IPS-18c (cell line): ENCODE measurements around the gene HYAL1.
"Not testable (repeated sequence)": the region's sequence is repeated elsewhere in the genome, so short reads cannot be mapped to it uniquely, and the experiment has no call there.

ENCODE experiments used
- H3K4me3 ChIP-seq: 2 replicates; pipeline ENCODE4 v1.7.0; 2013; ENCODE audit warnings: low read depth, mild to moderate bottlenecking, low read length, moderate library complexity; ENCODE audit not compliant: insufficient read depth
- H3K9me3 ChIP-seq: one replicate; pipeline ENCODE4 v1.6.1; 2013; ENCODE audit warnings: mild to moderate bottlenecking, low read length, moderate library complexity; ENCODE audit not compliant: control insufficient read depth, insufficient read depth

HYAL1 gene

DNA sequence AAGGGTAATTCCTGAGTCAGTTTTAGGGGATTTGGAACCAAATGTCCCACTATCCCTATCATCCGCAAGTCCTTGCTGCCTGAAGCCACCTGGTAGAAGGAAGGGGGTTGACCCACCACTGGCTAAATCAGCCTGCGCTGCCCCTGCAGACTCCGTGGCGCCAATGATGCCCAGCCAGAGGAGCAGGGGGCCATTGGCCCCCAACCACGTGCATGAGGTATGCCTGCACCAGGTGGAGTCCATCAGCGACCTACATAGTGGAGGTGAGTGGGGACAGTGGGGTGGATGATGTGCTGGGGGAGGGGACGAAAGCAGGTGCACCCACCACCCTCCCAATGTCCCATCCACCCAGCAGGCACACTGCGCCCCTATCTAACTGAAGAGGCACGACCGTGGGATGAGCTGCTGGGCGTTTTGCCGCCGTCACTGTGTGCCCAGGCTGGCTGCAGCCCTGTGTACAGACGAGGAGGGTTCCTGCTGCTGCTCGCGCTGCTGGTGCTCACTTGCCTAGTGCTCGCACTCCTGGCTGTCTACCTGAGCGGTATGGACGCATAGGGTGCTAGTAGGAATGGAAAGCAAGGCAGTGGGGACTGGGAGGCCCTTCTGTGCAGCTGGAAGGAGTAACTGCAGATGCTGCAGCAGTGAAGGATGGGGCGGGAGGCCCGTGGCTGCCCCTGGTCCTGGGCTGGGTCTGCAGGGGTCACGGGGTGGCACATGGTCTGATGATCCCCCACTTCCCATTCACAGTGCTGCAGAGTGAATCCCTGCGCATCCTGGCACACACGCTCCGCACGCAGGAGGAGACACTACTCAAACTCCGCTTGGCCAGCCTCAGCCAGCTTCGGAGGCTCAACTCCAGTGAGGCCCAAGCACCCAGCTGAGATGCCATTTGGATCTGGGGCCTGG, 16.8 kb downstream of the HYAL1 start:
- no peak overlapping the region for H3K4me3 ChIP-seq
- no peaks in the 10 kb centered on the region for H3K9me3 ChIP-seq

DNA sequence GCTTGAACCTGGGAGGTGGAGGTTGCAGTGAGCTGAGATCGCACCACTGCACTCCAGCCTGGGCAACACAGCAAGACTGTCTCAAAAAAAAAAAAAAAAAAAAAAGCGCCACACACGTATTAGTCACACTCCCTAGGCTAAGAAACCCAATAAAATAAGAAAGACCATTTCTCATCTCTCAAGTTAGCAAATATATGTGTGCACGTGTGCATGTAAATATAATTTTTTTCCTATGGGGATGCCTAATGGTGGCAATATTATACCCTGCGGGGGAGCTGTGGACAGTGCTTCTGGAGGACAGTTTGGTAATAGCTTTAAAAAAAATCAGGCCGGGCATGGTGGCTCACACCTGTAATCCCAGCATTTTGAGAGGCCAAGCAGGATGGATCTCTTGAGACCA, 19.3 kb downstream of the HYAL1 start:
- not testable (repeated sequence) for H3K4me3 ChIP-seq, H3K9me3 ChIP-seq

GRCh38 chr3:50279255-50280016, 23.9 kb downstream of the HYAL1 start:
- no peak overlapping the region for H3K4me3 ChIP-seq
- H3K9me3 ChIP-seq = no peaks in the 10 kb centered on the region

- Histone ChIP-seq H3K4me3 (no peak within 1 kb of the TSS), H3K9me3 (no peaks in the 10 kb centered on the region)
Observed at GRCh38 chr3:50278880-50279224, 24.5 kb downstream of the HYAL1 start, which contains the start of gene LSMEM2. LSMEM2 (plus strand) TSS chr3:50279087; CDS start chr3:50279114, 27 bp downstream.

DNA sequence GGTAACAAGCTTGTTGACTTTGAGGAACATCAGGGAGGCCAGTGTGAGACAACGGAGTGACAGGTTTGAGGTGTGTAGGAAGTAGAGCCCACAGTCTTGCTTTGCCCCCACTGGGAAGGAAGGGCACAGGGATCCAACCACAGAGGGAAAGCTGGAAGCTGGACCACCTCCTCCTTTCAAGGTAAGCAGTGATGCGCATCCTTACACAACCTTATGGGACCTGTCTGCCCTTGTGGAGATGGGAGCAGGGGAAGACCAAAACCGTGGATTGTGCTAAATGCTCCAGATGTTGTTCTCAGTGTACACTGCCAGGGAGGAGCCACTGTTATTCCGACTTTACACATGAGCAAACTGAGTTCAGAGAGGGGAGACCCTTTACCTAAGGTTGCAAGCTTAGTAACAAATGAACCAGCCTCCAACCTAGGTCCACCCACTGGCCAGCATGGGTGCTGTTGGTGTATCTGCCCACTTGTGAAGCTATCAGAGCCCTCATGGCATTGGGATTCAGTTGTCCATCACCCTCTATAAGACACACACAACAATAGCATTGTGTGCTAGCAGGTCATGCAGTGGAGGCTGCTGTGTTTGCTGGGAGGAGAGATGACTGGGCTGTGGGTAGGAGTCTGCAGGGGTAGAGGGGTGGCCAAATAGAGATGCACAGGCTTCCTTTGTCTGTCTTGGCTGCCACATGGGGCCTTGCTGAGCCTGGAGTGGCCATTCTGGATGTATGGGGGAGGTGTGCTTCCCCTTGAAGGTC, 25.1 kb downstream of the HYAL1 start:
- H3K9me3 ChIP-seq = no peaks in the 10 kb centered on the region
- H3K4me3 ChIP-seq = no peak overlapping the region

- no peak overlapping the region; the same call in 1 of the 2 replicates for H3K4me3 ChIP-seq
- no peaks in the 10 kb centered on the region for H3K9me3 ChIP-seq
Observed at GRCh38 chr3:50276762-50277101, 26.6 kb downstream of the HYAL1 start.

GRCh38 chr3:50275996-50276761, 27.2 kb downstream of the HYAL1 start:
- Histone ChIP-seq H3K4me3 (peak overlapping the region; percentile 43), H3K9me3 (no peaks in the 10 kb centered on the region)

- no peaks in the 10 kb centered on the region for H3K9me3 ChIP-seq
- H3K4me3 ChIP-seq = peak overlapping the region; percentile 43
Observed at GRCh38 chr3:50275141-50275995, 28.0 kb downstream of the HYAL1 start.

- no peak overlapping the region; the same call in 1 of the 2 replicates for H3K4me3 ChIP-seq
- no peaks in the 10 kb centered on the region for H3K9me3 ChIP-seq
Observed at GRCh38 chr3:50274371-50275104, 28.8 kb downstream of the HYAL1 start.

DNA sequence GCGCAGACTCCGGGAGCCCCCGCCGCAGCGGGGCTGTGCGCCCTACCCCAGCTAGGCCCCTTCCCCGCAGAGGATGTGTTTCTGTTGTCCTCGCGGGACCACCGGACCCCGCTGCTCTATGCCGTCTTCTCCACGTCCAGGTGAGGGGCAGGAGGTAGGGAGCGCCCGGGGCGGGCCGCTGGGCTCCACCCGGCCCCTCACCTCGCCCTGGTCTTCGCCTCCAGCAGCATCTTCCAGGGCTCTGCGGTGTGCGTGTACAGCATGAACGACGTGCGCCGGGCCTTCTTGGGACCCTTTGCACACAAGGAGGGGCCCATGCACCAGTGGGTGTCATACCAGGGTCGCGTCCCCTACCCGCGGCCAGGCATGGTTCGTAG, 29.7 kb downstream of the HYAL1 start:
- Histone ChIP-seq H3K4me3 (peak overlapping the region; percentile 31; the same call in 1 of the 2 replicates), H3K9me3 (no peaks in the 10 kb centered on the region)

DNA sequence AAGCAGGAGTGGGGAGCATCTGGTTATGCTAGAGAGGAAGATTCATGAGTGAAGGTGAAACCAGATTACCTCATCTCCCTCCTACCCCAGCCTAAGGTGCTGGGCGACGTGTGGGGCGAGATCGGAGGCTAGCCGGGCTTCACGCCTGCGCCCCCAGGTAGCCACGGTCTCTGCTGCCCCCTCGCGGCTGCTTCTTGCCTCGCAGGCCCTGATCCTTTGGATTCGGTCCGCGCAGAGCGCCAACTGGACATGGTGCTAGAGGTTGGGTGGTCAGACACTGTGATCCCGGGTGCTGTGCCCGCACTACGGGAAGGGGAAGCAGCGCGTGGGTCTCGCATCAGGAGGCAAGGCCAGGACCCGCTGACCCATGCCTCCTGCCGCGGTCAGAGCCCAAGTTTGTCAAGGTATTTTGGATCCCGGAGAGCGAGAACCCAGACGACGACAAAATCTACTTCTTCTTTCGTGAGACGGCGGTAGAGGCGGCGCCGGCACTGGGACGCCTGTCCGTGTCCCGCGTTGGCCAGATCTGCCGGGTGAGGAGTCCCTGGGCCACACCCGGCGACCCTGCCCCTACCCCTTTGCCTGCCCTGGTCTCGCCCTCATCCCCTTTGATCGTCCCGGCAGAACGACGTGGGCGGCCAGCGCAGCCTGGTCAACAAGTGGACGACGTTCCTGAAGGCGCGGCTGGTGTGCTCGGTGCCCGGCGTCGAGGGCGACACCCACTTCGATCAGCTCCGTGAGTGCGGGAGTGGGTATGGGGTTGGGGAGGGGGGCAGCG, 30.3 kb downstream of the HYAL1 start:
- no peaks in the 10 kb centered on the region for H3K9me3 ChIP-seq
- H3K4me3 ChIP-seq = peak overlapping the region; percentile 31; the same call in 1 of the 2 replicates

DNA sequence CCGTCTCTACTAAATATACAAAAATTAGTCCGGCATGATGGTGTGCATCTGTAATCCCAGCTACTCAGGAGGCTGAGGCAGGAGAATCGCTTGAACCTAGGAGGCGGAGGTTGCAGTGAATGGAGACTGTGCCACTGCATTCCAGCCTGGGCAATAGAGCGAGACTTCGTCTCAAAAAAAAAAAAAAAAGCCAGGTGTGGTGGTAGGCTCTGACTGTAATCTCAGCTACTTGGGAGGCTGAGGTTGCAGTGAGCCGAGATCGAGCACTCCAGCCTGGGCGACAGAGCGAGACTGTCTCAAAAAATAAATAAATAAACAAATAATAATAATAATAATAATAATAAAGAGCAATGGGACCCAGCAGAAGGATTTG, 30.9 kb downstream of the HYAL1 start:
- H3K4me3 ChIP-seq, H3K9me3 ChIP-seq: not testable (repeated sequence)

GRCh38 chr3:50271314-50271936, 31.9 kb downstream of the HYAL1 start:
- Histone ChIP-seq H3K9me3 (no peaks in the 10 kb centered on the region), H3K4me3 (no peak overlapping the region)

DNA sequence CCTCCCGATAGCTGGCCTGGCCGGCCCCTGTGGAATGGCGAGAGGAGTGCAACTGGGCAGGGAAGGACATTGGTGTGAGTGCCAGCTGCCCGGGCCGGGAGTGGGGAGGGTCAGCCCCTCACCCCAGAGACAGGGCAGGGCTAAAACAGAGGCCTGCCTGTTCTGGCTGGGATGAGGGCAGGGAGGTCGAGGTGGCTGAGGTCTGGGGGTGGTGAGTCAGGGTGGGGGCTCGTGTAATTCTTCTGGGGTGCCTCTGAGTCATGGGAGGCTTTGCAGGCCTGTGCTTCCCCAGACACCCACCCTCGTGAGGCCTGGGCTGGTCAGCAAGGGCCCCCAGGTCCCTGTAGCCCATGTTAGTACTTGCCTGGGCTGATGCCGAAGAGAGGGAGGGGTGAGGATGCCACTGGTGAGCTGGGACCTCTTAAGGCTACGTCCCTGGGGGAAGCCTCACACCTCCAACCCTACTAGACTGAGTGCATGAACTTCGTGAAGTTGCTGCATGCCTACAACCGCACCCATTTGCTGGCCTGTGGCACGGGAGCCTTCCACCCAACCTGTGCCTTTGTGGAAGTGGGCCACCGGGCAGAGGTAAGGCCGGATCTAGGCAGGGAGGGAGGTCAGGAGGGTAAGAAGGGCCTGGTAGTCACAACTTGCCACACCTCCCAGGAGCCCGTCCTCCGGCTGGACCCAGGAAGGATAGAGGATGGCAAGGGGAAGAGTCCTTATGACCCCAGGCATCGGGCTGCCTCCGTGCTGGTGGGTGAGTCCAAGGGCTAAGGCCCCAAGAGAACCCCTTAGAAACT, 32.8 kb downstream of the HYAL1 start:
- no peak overlapping the region for H3K4me3 ChIP-seq

More for the DNA sequence above, 32.8 kb downstream of the HYAL1 start:
- no peaks in the 10 kb centered on the region for H3K9me3 ChIP-seq
